Measurements from ENCODE around the gene RAP1A.

Gene RAP1A

GRCh38 chr1:111618961-111619634 is 491 bp upstream of the RAP1A start:
- CTCF ChIA-PET, result interaction anchor here (1.2 kb wide), 1 partner anchor 26 kb away, joined by 4 read pairs; no protein-coding TSS in a partner anchor
- no peak for DNase-seq (ENCODE audit: extremely low spot score)

GRCh38 chr1:111620441-111620971 is 917 bp downstream of the RAP1A start:
- CTCF ChIA-PET, result no interaction called here
- no peak for TF ChIP-seq TARDBP (IDR thresholded peaks at IDR 0.05)
- peak; percentile 99 for TF ChIP-seq L3MBTL2 (conservative IDR thresholded peaks at IDR 0.05)
- no peak for TF ChIP-seq FOXK2 (IDR thresholded peaks at IDR 0.05)
- TF ChIP-seq HDGF (IDR thresholded peaks at IDR 0.05; ENCODE audit: borderline replicate concordance), result no peak
- no peak for DNase-seq (ENCODE audit: extremely low spot score)
- POLR2A ChIA-PET, result interaction anchor here (1.0 to 1.4 kb wide), 4 partner anchors 11 to 113 kb away, joined by 3 to 6 read pairs (median 4); no protein-coding TSS in a partner anchor

More at GRCh38 chr1:111618961-111619634, 491 bp upstream of the RAP1A start:
- TF ChIP-seq LEF1 (IDR thresholded peaks at IDR 0.05; ENCODE audit: borderline replicate concordance) (no peak), NFRKB (IDR thresholded peaks at IDR 0.05) (no peak), FOXA1 (IDR thresholded peaks at IDR 0.05) (no peak), FOXM1 (IDR thresholded peaks at IDR 0.05; ENCODE audit: borderline replicate concordance) (no peak), TARDBP (IDR thresholded peaks at IDR 0.05) (no peak), FOXK2 (IDR thresholded peaks at IDR 0.05) (no peak), CTBP1 (IDR thresholded peaks at IDR 0.05; ENCODE audit: borderline replicate concordance) (no peak), L3MBTL2 (conservative IDR thresholded peaks at IDR 0.05) (no peak; the same call in 1 of the 2 replicates), SP1 (IDR thresholded peaks at IDR 0.05) (no peak), ZNF384 (IDR thresholded peaks at IDR 0.05) (no peak), SUZ12 (IDR thresholded peaks at IDR 0.05) (no peak), HDGF (IDR thresholded peaks at IDR 0.05; ENCODE audit: borderline replicate concordance) (no peak), ELF4 (IDR thresholded peaks at IDR 0.05) (no peak), ARNT (IDR thresholded peaks at IDR 0.05) (no peak), BHLHE40 (IDR thresholded peaks at IDR 0.05; ENCODE audit: borderline replicate concordance) (no peak), PKNOX1 (IDR thresholded peaks at IDR 0.05) (no peak)
- POLR2A ChIA-PET, result interaction anchor here (0.5 to 1.4 kb wide), 8 partner anchors 8 to 1316 kb away, joined by 3 to 5 read pairs (median 3); no protein-coding TSS in a partner anchor

- POLR2A ChIA-PET, result interaction anchor here (0.9 to 1.4 kb wide), 2 partner anchors 28 to 49 kb away, joined by 3 read pairs; no protein-coding TSS in a partner anchor
- no peak for DNase-seq (ENCODE audit: extremely low spot score)
- CTCF ChIA-PET, result no interaction called here
- TF ChIP-seq BHLHE40 (IDR thresholded peaks at IDR 0.05; ENCODE audit: borderline replicate concordance) (no peak), FOXM1 (IDR thresholded peaks at IDR 0.05; ENCODE audit: borderline replicate concordance) (no peak), HDGF (IDR thresholded peaks at IDR 0.05; ENCODE audit: borderline replicate concordance) (no peak), ZNF384 (IDR thresholded peaks at IDR 0.05) (no peak), CTBP1 (IDR thresholded peaks at IDR 0.05; ENCODE audit: borderline replicate concordance) (no peak), ARNT (IDR thresholded peaks at IDR 0.05) (no peak), ELF4 (IDR thresholded peaks at IDR 0.05) (no peak), TARDBP (IDR thresholded peaks at IDR 0.05) (no peak), L3MBTL2 (conservative IDR thresholded peaks at IDR 0.05) (no peak), FOXK2 (IDR thresholded peaks at IDR 0.05) (no peak), NFRKB (IDR thresholded peaks at IDR 0.05) (no peak), LEF1 (IDR thresholded peaks at IDR 0.05; ENCODE audit: borderline replicate concordance) (no peak), FOXA1 (IDR thresholded peaks at IDR 0.05) (no peak), SUZ12 (IDR thresholded peaks at IDR 0.05) (no peak), SP1 (IDR thresholded peaks at IDR 0.05) (no peak), PKNOX1 (IDR thresholded peaks at IDR 0.05) (no peak)
Measured at GRCh38 chr1:111621050-111621449, 1.5 kb downstream of the RAP1A start.

- TF ChIP-seq TARDBP (IDR thresholded peaks at IDR 0.05) (no peak), FOXM1 (IDR thresholded peaks at IDR 0.05; ENCODE audit: borderline replicate concordance) (no peak), SP1 (IDR thresholded peaks at IDR 0.05) (no peak), LEF1 (IDR thresholded peaks at IDR 0.05; ENCODE audit: borderline replicate concordance) (no peak), FOXK2 (IDR thresholded peaks at IDR 0.05) (no peak), ARNT (IDR thresholded peaks at IDR 0.05) (no peak), NFRKB (IDR thresholded peaks at IDR 0.05) (no peak), FOXA1 (IDR thresholded peaks at IDR 0.05) (no peak), PKNOX1 (IDR thresholded peaks at IDR 0.05) (no peak), HDGF (IDR thresholded peaks at IDR 0.05; ENCODE audit: borderline replicate concordance) (no peak), ELF4 (IDR thresholded peaks at IDR 0.05) (no peak)
- ChIA-PET CTCF (no interaction called here), POLR2A (no interaction called here)
- no peak for DNase-seq (ENCODE audit: extremely low spot score)
Measured at GRCh38 chr1:111622166-111622565, 2.6 kb downstream of the RAP1A start.

- DNase-seq (ENCODE audit: extremely low spot score), result no peak
- TF ChIP-seq ARNT (IDR thresholded peaks at IDR 0.05) (no peak), L3MBTL2 (conservative IDR thresholded peaks at IDR 0.05) (no peak), FOXM1 (IDR thresholded peaks at IDR 0.05; ENCODE audit: borderline replicate concordance) (no peak), PKNOX1 (IDR thresholded peaks at IDR 0.05) (no peak), SUZ12 (IDR thresholded peaks at IDR 0.05) (no peak), ZNF384 (IDR thresholded peaks at IDR 0.05) (no peak), FOXK2 (IDR thresholded peaks at IDR 0.05) (no peak), FOXA1 (IDR thresholded peaks at IDR 0.05) (no peak), NFRKB (IDR thresholded peaks at IDR 0.05) (no peak), LEF1 (IDR thresholded peaks at IDR 0.05; ENCODE audit: borderline replicate concordance) (no peak)
- CTCF ChIA-PET, result no interaction called here
- POLR2A ChIA-PET, result no interaction called here
Measured at GRCh38 chr1:111624382-111624781, 4.8 kb downstream of the RAP1A start.

Data from HEK293T (cell line).